Activated T-helper 1 cell treated with anti-CD3 and anti-CD28 coated beads, Interleukin-12 subunit alpha, Interleukin-12 subunit beta, Interleukin-2, Interleukin-4 antibody, amounts not matched to agents 30 ng/mL and 10 ng/mL and 1 ng/mL, durations not matched to agents 14 hours and 24 hours and 36 hours (primary cell): ENCODE data around the gene U2AF2. TPM values are rescaled to one million over a fixed set of nuclear protein-coding genes. Genes with fewer than 3 reads are reported as not detected.

Experiments
- DNase-seq: peaks from one replicate; pipeline ENCODE4 v3.0.0; 2021; ENCODE audit warnings: low spot score
- H3K27ac Mint-ChIP-seq: one replicate; pipeline ENCODE4 v1.8.0; 2021; ENCODE audit warnings: mild to moderate bottlenecking, mixed read lengths
- H3K27me3 Mint-ChIP-seq: one replicate; pipeline ENCODE4 v1.8.0; 2022; ENCODE audit warnings: mild to moderate bottlenecking, moderate library complexity, mixed read lengths; ENCODE audit not compliant: insufficient read depth
- H3K36me3 Mint-ChIP-seq: one replicate; pipeline ENCODE4 v1.8.0; 2021; ENCODE audit warnings: low read depth, mixed read lengths
- H3K4me1 Mint-ChIP-seq: one replicate; pipeline ENCODE4 v1.8.0; 2021; ENCODE audit warnings: low read depth, mixed read lengths
- H3K4me3 Mint-ChIP-seq: one replicate; pipeline ENCODE4 v1.8.0; 2021; ENCODE audit warnings: mild to moderate bottlenecking, moderate library complexity, mixed read lengths
- H3K9me3 Mint-ChIP-seq: one replicate; pipeline ENCODE4 v1.8.0; 2021; ENCODE audit warnings: mixed read lengths
- intact Hi-C: fragments of 100-400 bp; cut with micrococcal nuclease; formaldehyde crosslinking; loops from one replicate; pipeline ENCODE4 v1.15.1; 2024
- total RNA-seq: library from RNA; stranded (reverse); gene quantifications from 2 replicates; pipeline ENCODE4 v1.2.3, GENCODE V29; 2022

U2AF2 gene
- total RNA-seq, 1 donor from 2014 or later = 384 TPM

DNA sequence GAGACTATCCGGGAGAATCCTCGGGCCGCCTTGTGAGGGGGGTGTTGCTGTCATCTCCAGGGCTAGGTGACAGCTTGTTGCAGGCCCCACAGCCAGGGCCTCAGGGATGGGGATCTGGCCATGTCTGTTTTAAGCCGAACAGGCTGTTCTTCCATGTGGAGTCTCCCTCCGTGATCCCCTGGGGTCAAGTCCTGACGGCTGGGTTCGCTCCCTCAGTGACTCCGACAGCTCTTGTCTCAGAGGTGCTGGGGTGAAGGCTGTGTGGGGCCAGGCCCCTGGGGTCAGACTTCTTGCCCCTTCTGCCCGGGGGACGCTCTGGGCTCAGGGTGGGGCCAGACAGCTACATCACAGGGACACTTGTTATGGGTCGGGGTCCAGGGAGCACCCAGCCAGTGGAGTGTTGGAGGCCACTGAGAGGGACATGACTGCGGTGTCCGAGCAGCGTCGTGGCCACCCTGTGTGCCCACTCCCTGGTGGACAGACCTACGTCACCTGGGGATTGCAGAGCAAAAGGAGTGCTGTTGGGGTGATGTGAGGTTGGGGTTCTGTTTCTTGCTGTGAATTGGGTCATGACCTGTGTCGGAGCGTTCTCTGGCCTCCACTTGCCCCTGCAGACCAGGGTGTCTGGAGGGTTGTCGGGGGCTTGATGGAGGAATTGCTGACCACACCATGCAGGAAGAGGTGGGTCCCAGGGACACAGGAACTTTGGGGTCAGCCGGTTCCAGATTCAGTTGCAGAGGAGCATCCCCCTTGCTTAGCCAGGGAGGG lies 41.6 kb downstream of the U2AF2 start:
- H3K27me3 Mint-ChIP-seq = no peaks in the 10 kb centered on the region
- no peak for DNase-seq
- H3K27ac Mint-ChIP-seq = no peak overlapping the region
- H3K4me3 Mint-ChIP-seq = no peak overlapping the region
- no peaks in the 10 kb centered on the region for H3K9me3 Mint-ChIP-seq
- intact Hi-C loops = no loop called here
- no peaks in the 10 kb centered on the region for H3K4me1 Mint-ChIP-seq
- H3K36me3 Mint-ChIP-seq = peaks cover 20% of the 10 kb centered on the region

DNA sequence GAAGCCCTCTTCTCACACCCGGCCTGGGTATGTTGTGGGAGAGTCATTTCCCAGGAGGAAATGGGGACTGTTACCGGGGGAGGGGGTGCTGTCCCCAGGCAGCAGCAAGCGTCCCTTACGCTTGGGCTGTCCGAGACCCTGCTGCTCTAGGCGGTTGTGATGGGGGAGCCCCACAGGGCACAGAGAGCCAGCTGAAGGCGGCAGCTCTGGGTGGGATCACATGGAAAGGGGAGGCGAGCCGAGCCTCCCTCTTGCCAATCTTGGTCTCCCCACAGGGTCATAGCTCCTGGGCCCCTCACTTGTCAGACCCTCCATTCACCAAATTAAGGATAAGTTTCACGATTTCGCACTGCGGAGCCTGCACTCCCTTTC lies 42.2 kb downstream of the U2AF2 start:
- no peak overlapping the region for H3K27ac Mint-ChIP-seq

DNA sequence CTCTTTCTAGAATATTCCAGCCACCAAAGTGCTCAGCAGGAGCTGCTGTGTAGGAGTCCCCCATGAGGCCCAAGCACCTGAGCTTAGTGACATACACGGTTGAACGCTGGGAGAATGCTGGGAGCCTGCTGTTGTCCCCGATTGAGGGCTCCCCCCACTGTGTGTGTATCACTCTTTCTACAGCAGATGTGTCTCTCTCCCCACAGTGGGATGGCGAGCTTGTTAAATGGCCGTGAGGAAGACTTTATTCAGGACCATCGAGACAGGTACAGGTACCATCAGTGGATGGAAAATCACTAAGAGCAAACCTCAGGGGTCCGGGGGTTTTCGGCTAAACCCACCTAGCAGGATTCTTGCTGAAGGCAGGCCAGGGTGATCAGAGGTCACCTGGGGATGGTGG lies 42.9 kb downstream of the U2AF2 start:
- H3K9me3 Mint-ChIP-seq = no peaks in the 10 kb centered on the region
- intact Hi-C loops = no loop called here
- H3K4me1 Mint-ChIP-seq = no peaks in the 10 kb centered on the region
- peaks cover 20% of the 10 kb centered on the region for H3K36me3 Mint-ChIP-seq
- H3K27ac Mint-ChIP-seq = no peak overlapping the region
- no peak overlapping the region for H3K4me3 Mint-ChIP-seq
- no peak for DNase-seq
- no peaks in the 10 kb centered on the region for H3K27me3 Mint-ChIP-seq

More for the DNA sequence above, 42.2 kb downstream of the U2AF2 start:
- DNase-seq = no peak
- Mint-ChIP-seq H3K36me3 (peaks cover 20% of the 10 kb centered on the region), H3K4me3 (no peak overlapping the region), H3K4me1 (no peaks in the 10 kb centered on the region), H3K9me3 (no peaks in the 10 kb centered on the region), H3K27me3 (no peaks in the 10 kb centered on the region)
- intact Hi-C loops = no loop called here

DNA sequence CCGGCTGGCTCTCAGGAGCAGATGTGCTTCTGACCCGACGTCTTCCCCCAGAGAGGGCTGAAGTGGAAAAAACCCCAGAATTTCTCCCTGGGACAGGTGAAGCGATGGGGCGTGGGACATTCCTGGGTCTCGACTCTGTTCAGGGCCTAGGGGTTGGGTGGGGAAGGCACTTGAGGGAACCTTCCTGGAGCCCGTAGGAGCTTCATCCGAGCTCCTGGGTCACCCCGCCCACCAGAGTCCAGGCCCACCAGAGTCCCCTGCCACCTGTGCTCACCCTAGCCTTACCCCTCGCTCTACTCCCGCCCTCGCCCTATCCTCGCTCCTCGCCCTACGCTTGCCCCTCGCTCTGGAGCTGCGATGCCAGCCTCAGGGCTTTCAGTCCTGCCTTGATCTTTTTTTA lies 43.4 kb downstream of the U2AF2 start:
- H3K27ac Mint-ChIP-seq = no peak overlapping the region
- H3K27me3 Mint-ChIP-seq = no peaks in the 10 kb centered on the region
- H3K4me3 Mint-ChIP-seq = no peak overlapping the region
- H3K4me1 Mint-ChIP-seq = no peaks in the 10 kb centered on the region
- H3K9me3 Mint-ChIP-seq = no peaks in the 10 kb centered on the region
- DNase-seq = no peak
- intact Hi-C loops = no loop called here
- H3K36me3 Mint-ChIP-seq = peaks cover 18% of the 10 kb centered on the region

DNA sequence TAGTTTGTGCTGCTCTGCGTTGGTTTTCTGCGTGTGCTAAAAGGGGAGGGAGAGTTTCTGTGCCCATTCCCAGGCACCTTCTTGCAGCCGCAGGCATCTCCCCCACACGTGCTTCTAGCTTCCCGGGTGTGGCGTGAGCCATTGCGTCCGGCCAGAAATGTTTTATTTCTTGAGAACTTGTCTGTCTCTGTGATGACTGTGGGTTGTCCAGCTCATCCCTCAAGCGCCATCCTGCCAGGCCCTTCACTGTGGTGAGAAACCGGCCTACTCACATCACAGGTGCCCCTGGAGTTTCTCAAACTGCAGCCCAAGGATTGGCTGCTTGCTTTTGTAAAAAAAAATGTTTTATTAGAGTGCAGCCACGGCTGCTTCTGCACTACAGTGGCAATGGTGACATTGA lies 44.4 kb downstream of the U2AF2 start:
- H3K27me3 Mint-ChIP-seq = no peaks in the 10 kb centered on the region

DNA sequence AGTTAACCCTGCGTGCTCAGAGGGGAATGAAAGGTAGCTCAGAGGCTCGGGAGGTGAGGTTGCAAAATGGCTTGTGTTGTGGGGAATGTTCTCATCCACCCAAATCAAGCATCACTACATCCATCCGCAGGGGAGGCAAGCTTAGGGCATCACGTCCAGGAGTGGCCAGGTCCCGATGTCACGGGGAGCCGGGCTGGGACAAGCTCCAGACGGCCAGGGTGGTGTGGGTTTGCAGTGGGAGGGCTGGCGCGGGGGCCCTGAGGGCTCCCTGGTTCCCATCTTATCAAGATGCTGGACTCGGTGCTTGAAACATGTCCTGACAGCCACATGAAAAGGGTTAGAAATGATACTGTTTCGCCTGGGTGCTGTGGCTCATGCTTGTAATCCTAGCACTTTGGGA lies 46.0 kb downstream of the U2AF2 start:
- Mint-ChIP-seq H3K9me3 (no peaks in the 10 kb centered on the region), H3K4me1 (no peaks in the 10 kb centered on the region), H3K36me3 (peaks cover 14% of the 10 kb centered on the region), H3K27ac (no peak overlapping the region), H3K4me3 (no peak overlapping the region), H3K27me3 (no peaks in the 10 kb centered on the region)
- no peak for DNase-seq
- intact Hi-C loops = no loop called here

More for the DNA sequence above, 44.4 kb downstream of the U2AF2 start:
- intact Hi-C loops = no loop called here
- no peak overlapping the region for H3K4me3 Mint-ChIP-seq
- no peak overlapping the region for H3K27ac Mint-ChIP-seq
- no peaks in the 10 kb centered on the region for H3K9me3 Mint-ChIP-seq
- H3K36me3 Mint-ChIP-seq = peaks cover 16% of the 10 kb centered on the region
- no peak for DNase-seq
- H3K4me1 Mint-ChIP-seq = no peaks in the 10 kb centered on the region

DNA sequence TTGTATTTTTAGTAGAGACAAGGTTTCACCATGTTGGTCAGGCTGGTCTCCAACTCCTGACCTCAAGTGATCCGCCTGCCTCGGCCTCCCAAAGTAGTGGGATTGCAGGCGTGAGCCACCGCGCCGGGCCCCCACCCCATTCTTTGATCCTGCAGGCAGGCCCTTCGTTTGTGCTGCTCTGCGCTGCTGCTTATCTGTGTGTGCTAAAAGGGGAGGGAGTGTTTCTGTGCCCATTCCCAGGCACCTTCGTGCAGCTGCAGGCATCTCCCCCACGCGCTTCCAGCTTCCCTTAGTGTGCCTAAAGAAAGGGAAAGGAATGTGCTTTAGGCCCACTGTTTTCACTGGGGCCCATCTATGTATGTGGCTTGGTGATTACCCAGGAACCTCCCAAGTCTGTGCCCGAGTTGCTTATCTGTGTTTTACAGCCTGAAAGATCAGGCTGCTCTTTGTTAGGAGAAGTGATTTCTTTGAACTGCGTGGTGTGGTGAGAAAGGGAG lies 47.3 kb downstream of the U2AF2 start:
- intact Hi-C loops = no loop called here
- Mint-ChIP-seq H3K4me1 (no peaks in the 10 kb centered on the region), H3K36me3 (peaks cover 14% of the 10 kb centered on the region), H3K9me3 (no peaks in the 10 kb centered on the region), H3K27me3 (no peaks in the 10 kb centered on the region), H3K27ac (no peak overlapping the region), H3K4me3 (no peak overlapping the region)
- DNase-seq = no peak

DNA sequence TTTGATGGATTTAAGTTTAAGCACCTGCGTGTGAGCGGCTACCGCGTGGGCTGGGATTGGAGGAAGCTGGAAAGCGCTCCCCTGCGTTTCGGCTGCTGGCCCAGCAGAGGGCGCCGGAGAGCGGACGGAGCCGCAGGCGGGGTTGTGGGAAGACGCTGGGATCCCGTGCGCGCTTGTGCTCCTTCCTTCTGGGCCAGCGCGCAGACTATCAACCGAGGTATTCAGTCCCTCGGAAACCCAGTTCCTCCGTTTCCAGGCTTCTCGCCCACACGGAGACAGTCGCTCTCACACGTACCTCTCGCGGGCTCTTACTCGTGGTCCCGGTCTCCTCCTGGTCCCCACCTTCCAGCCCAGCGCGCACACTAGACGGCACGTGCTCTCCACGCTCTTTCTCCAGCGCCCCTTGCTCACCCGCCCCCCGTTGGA lies 49.0 kb downstream of the U2AF2 start:
- H3K27ac Mint-ChIP-seq = no peak overlapping the region
- peak; percentile 34 for DNase-seq
- H3K9me3 Mint-ChIP-seq = no peaks in the 10 kb centered on the region
- intact Hi-C loops = no loop called here
- no peak overlapping the region for H3K4me3 Mint-ChIP-seq
- H3K27me3 Mint-ChIP-seq = no peaks in the 10 kb centered on the region
- H3K36me3 Mint-ChIP-seq = peaks cover 5% of the 10 kb centered on the region
- H3K4me1 Mint-ChIP-seq = no peaks in the 10 kb centered on the region

DNA sequence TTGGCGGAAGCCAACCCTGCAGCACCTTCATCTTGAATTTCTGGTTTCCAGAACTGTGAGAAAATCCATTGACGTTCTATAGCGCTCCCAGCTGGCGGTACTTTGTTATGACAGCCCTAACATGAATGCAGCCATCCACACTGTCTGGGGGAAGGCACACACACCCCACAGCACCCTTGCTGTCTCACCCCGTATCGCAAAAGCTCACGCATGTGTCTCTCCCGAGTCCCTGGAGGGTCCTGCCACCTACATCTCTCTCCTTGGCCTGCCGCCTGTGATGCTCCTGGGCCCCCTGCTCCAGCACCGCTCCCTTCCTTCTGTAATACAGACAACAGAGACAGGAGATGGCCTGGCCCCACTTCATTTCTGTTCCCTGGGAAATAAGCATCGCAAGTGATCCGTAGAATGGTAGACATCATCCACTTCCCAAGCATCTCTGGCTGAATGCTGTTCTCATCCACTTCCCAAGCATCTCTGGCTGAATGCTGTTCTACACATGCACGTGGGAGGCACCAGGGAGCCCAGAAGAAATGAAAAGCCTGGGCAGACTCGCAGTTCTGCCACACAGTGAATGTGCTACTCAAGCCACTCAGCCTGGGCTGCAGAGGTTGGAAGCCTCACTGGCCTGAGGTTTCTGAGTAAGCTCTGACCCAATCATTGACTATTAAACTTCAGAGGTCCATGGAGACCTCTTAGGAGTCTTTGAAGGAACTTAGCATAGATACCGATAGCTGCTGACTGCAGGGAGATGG lies 49.8 kb downstream of the U2AF2 start:
- Mint-ChIP-seq H3K36me3 (peaks cover 5% of the 10 kb centered on the region), H3K4me3 (no peak overlapping the region), H3K4me1 (no peaks in the 10 kb centered on the region), H3K27ac (peak overlapping the region; percentile 37), H3K27me3 (no peaks in the 10 kb centered on the region), H3K9me3 (no peaks in the 10 kb centered on the region)
- intact Hi-C loops = no loop called here
- DNase-seq = no peak

DNA sequence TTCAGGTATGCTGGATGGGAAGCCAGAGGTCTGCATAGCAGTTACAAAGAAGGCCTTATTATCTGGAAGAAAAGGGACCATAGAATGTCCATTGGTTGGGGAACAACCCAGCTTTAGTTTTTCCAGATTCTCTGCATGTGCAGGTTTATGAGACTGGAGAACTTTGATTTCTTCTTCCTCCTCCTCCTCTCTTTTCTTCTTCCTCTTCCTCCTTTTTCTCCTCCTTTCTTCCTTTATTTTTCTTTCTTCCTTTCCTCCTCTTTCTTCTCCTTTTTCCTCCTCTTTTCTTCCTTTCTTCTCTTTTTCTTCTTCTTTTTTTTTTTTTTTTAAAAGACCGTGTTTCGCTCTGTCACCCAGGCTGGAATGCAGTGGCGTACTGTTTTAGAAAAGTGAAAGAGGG lies 51.1 kb downstream of the U2AF2 start:
- no peaks in the 10 kb centered on the region for H3K27me3 Mint-ChIP-seq
- no peaks in the 10 kb centered on the region for H3K9me3 Mint-ChIP-seq
- DNase-seq = no peak
- no peak overlapping the region for H3K4me3 Mint-ChIP-seq
- intact Hi-C loops = no loop called here
- H3K4me1 Mint-ChIP-seq = no peaks in the 10 kb centered on the region
- H3K36me3 Mint-ChIP-seq = peaks cover 2% of the 10 kb centered on the region
- no peak overlapping the region for H3K27ac Mint-ChIP-seq

DNA sequence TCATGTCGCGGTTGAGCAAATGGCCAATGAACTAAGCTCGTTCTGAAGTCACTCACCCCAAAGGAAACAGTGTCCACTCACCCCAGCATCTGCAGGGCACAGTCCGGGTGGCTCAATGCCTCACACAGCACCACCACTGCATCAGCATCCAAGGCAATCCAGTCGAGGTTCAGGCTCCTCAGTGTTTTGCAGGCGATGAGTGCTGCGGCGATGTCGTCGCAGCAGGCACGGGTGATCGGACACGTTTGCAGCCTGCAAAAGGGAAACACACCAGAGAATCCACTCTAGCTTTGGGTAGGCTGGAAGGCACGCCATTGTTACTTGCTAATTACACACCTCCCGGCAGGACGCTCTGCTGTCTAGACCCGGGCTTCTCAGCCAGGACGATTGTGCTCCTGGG lies 56.9 kb downstream of the U2AF2 start:
- Mint-ChIP-seq H3K4me1 (no peaks in the 10 kb centered on the region), H3K36me3 (no peaks in the 10 kb centered on the region), H3K27me3 (no peaks in the 10 kb centered on the region), H3K27ac (no peak overlapping the region), H3K9me3 (peaks cover 16% of the 10 kb centered on the region), H3K4me3 (no peak overlapping the region)
- no peak for DNase-seq
- intact Hi-C loops = no loop called here

DNA sequence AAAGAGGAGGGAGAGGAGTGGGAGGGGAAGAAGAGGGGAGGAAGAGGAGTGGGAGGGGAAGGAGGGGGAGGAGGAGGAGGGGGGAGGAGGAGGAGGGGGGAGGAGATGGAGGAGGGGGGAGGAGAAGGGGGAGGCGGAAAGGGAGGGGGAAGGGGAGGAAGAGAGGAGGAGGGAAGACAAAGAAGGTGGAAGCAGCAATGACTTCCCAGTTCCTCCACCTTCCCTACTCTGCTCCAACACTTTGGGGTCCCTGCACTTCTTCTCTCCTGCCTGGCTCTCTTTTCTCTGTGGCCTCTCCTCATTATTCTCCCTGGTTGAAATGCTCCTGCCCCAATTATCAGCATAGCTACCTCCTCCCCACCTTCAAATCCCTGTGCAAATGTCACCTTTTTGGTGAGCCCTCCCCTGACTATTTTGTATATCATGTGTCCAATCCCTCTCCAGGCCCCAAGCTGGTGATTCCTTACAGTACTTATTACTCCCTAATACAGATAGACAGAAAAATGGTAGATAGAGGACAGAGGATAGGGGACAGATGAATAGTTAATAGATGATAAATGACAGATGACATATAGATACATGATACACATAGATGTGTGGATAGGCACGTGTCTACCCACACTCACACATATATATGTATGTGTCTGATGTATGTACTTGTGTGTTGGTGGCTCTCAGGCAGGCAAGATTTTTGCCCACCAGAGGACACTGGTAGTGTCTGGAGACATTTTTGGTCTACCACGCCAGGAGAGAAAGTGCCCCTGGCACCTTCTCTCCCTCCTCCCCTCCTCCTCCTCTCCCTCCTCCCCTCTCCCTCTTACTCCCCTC lies 58.2 kb downstream of the U2AF2 start:
- DNase-seq = no peak
- Mint-ChIP-seq H3K4me3 (no peak overlapping the region), H3K27me3 (no peaks in the 10 kb centered on the region), H3K27ac (no peak overlapping the region), H3K9me3 (peaks cover 16% of the 10 kb centered on the region), H3K36me3 (no peaks in the 10 kb centered on the region), H3K4me1 (no peaks in the 10 kb centered on the region)
- intact Hi-C loops = no loop called here

DNA sequence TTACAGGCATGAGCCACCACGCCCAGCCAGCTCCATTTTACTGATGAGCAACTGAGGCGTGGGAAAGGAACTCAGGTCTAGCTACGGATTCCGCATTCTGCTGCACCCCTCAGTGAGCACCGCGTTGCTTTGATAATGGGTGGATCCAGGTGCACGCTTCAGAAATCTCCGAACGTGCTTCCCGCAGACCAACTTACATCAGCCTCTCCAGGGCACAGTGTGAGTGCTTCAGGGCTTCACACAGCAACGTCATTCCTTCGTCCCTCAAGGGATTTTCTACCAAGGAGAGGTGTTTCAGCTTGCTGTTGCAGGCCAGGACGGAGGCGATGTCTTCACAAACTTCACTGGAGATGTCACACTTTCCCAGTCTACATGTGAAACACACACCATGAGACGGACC lies 61.7 kb downstream of the U2AF2 start:
- no peak overlapping the region for H3K27ac Mint-ChIP-seq
- peaks cover 26% of the 10 kb centered on the region for H3K9me3 Mint-ChIP-seq
- DNase-seq = no peak
- no peaks in the 10 kb centered on the region for H3K4me1 Mint-ChIP-seq
- intact Hi-C loops = no loop called here
- H3K27me3 Mint-ChIP-seq = no peaks in the 10 kb centered on the region
- no peaks in the 10 kb centered on the region for H3K36me3 Mint-ChIP-seq
- H3K4me3 Mint-ChIP-seq = no peak overlapping the region
